Measurements from ENCODE around the gene MIDN.

MIDN gene

DNA sequence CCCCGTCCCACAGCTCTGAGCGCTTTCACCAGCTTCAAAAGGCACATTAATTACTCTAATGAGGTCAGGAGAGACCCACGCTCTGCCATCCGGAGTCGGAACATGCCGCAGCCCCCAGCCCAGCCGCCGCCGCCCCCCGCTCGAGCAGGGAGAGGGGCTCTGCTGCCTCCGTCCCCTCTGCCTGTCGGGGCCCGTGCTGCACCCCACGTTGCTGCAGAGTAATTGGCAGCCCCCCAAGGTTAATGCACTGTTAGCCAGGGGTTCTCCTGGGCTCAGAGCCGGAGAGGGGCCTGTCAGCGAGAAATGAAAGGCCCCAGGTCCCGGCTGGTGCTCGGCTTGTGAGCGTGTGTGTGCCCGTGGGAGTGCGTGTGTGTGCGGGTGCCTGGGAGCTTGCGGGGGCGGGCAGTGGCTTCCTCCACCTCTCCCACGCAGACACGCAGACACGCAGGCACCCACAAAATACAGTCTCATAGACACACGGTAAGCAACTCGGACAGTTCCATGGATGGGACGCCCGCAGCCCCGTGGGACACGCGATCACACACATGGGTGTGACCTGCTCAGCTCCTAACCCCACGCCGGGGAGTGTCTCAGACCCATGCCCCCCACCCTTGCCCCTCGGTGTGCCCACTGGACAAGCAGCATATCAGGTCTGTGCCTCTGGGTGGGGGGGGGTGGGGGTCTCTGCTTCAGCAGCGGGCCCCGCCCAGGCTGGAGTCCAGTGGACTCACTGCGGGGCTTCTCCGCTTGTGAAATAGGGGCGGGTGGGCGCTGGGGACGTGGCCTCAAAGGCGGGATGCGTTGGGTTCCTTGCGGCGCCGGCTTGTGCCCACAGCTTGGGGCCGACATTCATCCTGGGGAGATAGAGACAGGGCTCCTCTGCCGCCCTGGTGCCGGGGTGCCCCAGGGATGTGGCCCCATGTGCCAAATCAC lies 32.5 kb downstream of the MIDN start:
- H3K9ac ChIP-seq (ENCODE audit: low read depth, low read length), result no peak overlapping the region
- H3K4me3 ChIP-seq (ENCODE audit: low read length), result no peak overlapping the region
- H3K4me1 ChIP-seq (ENCODE audit: insufficient read depth, low read length), result no peaks in the 10 kb centered on the region
- no peak overlapping the region for H3K27ac ChIP-seq (ENCODE audit: low read length)
- H3K9me3 ChIP-seq (ENCODE audit: insufficient read depth, low read depth, low read length), result no peaks in the 10 kb centered on the region
- peaks cover 20% of the 10 kb centered on the region for H3K27me3 ChIP-seq (ENCODE audit: insufficient read depth, low read length)
- H3K36me3 ChIP-seq (ENCODE audit: insufficient read depth, low read depth, low read length), result peaks cover 5% of the 10 kb centered on the region

DNA sequence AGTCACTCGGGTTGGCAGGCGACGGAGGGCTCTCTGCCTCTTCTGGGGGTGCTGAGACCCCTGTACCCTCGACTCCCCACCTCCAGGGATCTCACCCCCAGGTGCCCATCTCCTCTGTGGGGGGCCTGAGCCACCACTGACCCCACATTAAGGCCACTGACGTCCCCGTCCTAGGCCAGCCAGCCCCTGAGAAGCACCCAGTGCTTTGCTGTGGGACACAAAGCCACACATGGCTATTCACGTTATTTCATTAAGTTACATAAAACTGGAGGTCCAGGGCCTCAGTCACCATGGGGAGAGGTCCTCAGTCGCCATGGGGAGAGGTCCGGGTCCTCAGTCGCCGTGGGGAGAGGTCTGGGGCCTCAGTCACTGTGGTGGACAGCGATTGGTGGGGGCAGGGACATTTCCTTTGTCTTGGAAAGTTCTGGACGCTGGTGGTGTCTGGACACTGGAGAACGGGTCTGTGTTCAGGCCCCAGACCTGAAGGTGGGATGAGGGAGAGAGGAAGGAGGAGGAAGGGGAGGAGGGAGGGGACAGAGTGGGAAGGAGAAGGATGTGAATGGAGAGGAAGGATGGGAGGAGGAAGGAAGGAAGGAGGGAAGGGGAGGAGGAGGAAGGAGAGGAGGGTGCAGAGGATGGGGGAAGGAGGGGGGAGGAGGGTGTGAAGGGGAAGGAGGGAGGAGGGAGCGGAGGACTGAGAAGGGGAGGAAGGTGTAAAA lies 33.3 kb downstream of the MIDN start:
- Histone ChIP-seq H3K27ac (ENCODE audit: low read length) (no peak overlapping the region), H3K27me3 (ENCODE audit: insufficient read depth, low read length) (peaks cover 24% of the 10 kb centered on the region), H3K4me1 (ENCODE audit: insufficient read depth, low read length) (no peaks in the 10 kb centered on the region), H3K9me3 (ENCODE audit: insufficient read depth, low read depth, low read length) (no peaks in the 10 kb centered on the region), H3K9ac (ENCODE audit: low read depth, low read length) (no peak overlapping the region), H3K36me3 (ENCODE audit: insufficient read depth, low read depth, low read length) (peaks cover 5% of the 10 kb centered on the region), H3K4me3 (ENCODE audit: low read length) (no peak overlapping the region)

DNA sequence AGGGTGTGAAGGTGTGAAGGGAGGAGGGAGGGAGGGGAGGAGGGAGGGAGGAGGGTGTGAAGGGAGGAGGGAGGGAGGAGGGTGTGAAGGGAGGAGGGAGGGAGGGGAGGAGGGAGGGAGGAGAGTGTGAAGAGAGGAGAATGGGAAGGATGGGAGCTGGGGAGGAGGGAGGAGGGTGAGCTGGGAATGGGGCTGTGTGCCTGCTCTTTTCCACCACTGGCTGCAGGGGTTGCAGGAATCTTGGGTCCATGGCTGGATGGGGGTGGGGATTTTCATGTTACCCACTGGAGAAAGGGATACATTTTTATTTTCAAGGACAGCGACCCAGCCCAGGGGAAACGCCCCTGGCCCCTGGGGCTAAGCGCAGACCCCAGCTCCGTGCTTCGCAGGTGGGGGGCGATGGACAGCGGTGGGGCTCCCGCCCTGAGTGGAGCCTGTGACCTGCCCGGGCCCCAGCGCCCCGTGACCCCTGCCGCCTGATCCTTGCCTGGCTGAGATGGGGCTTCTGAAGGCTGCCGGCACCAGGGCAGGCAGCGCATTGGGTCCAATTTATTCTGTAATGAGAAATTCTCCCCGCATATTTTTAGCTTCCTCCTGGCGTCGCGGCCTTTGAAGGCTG lies 34.3 kb downstream of the MIDN start:
- H3K36me3 ChIP-seq (ENCODE audit: insufficient read depth, low read depth, low read length), result peaks cover 5% of the 10 kb centered on the region
- no peak overlapping the region for H3K27ac ChIP-seq (ENCODE audit: low read length)
- no peaks in the 10 kb centered on the region for H3K9me3 ChIP-seq (ENCODE audit: insufficient read depth, low read depth, low read length)
- peaks cover 26% of the 10 kb centered on the region for H3K27me3 ChIP-seq (ENCODE audit: insufficient read depth, low read length)
- no peak overlapping the region for H3K4me3 ChIP-seq (ENCODE audit: low read length)
- no peak overlapping the region for H3K9ac ChIP-seq (ENCODE audit: low read depth, low read length)
- no peaks in the 10 kb centered on the region for H3K4me1 ChIP-seq (ENCODE audit: insufficient read depth, low read length)

DNA sequence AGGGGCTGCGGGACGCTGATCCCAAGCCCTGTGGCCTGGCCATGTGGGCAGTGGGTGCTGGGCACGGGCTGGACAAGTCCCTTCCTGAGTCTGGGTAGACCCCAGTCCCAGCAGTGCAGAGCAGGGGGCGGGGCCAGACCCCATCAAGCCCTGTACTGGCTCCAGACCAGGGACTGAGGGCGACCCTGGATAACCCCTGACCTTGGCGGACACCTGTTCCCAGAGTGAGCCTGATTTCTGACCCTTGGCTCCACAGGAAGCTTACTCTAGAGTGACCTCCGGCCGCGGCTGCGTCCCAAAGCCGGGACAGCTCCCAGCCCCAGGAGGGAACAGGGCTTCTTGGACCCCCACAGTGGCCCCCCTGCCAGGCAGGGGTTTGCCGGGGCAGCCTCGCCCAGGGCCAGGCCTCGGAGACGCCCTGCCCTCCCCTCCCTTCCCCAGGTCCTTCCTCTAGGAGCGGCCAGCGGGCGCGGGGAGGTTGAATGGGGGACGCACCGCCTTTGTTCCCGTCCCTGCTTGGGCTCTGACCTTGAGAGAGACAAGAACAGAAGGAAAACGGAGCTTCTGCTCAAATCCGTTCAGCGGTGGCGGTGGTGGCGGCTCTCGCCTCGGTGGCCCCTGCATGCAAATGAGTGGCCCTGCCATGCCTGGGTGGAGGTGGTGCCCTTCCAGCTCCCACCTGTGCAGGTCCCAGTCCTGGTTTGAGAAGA lies 35.0 kb downstream of the MIDN start:
- no peak overlapping the region for H3K4me3 ChIP-seq (ENCODE audit: low read length)
- H3K4me1 ChIP-seq (ENCODE audit: insufficient read depth, low read length), result no peaks in the 10 kb centered on the region
- no peaks in the 10 kb centered on the region for H3K9me3 ChIP-seq (ENCODE audit: insufficient read depth, low read depth, low read length)
- H3K36me3 ChIP-seq (ENCODE audit: insufficient read depth, low read depth, low read length), result peaks cover 5% of the 10 kb centered on the region
- H3K27ac ChIP-seq (ENCODE audit: low read length), result no peak overlapping the region
- peaks cover 26% of the 10 kb centered on the region for H3K27me3 ChIP-seq (ENCODE audit: insufficient read depth, low read length)
- no peak overlapping the region for H3K9ac ChIP-seq (ENCODE audit: low read depth, low read length)

DNA sequence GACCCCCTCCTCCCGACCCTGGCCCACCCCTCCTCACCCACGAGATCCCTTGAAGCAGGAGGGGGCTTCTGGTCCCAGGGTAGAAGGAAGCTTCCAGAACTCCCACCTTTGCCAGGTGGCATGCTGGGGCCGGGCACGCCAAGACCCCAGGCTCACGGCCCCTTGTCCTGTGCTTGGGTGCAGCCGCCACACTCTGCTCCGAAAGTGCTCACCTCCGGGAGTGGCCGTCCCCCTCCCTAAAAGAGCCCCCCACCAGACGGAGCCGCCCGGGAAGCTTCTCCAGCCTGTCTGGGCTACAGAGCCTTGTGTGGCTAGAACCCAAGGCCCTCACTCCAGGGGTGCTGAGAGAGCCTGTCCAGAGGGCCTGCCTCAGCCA lies 35.5 kb downstream of the MIDN start:
- peaks cover 26% of the 10 kb centered on the region for H3K27me3 ChIP-seq (ENCODE audit: insufficient read depth, low read length)
- H3K4me1 ChIP-seq (ENCODE audit: insufficient read depth, low read length), result no peaks in the 10 kb centered on the region
- no peaks in the 10 kb centered on the region for H3K9me3 ChIP-seq (ENCODE audit: insufficient read depth, low read depth, low read length)
- H3K36me3 ChIP-seq (ENCODE audit: insufficient read depth, low read depth, low read length), result peaks cover 4% of the 10 kb centered on the region
- H3K27ac ChIP-seq (ENCODE audit: low read length), result no peak overlapping the region
- no peak overlapping the region for H3K9ac ChIP-seq (ENCODE audit: low read depth, low read length)
- no peak overlapping the region for H3K4me3 ChIP-seq (ENCODE audit: low read length)

DNA sequence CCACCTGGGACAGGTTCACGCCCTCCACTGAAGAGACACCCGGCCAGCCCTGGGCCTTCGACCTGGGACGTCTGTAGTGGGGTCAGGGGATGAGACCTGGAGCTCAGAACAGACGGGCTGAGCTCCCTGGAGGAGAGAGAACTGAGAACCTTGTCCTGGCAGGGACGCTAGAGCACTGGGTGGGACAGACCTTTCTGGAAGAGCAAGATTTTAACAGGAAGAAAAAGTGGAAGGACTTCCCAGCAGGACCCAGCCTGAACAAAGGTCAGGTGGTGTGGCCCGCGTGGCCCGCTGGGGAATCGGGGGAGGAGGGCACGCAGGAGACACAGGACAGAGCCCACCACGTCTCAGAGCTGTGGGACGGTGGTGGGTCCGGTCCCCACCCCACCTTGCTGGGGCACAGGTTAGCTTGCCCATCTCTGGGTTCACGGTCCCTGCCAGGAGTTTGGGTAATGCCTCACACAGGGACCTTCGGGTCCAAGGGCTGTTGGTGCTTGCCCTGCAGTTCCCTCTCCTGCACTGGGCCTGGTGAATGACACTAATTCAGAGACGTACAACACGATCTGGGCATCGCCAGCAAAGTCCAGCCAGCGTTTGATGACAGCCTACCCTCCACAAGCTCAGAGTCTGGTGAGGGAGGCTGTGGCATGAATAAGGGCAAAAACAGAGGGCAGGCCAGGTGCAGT lies 36.1 kb downstream of the MIDN start:
- no peak overlapping the region for H3K4me3 ChIP-seq (ENCODE audit: low read length)
- H3K9ac ChIP-seq (ENCODE audit: low read depth, low read length), result no peak overlapping the region
- no peak overlapping the region for H3K27ac ChIP-seq (ENCODE audit: low read length)
- no peaks in the 10 kb centered on the region; the same call in 1 of the 2 replicates for H3K36me3 ChIP-seq (ENCODE audit: insufficient read depth, low read depth, low read length)
- H3K9me3 ChIP-seq (ENCODE audit: insufficient read depth, low read depth, low read length), result no peaks in the 10 kb centered on the region
- H3K4me1 ChIP-seq (ENCODE audit: insufficient read depth, low read length), result no peaks in the 10 kb centered on the region
- peaks cover 26% of the 10 kb centered on the region for H3K27me3 ChIP-seq (ENCODE audit: insufficient read depth, low read length)

DNA sequence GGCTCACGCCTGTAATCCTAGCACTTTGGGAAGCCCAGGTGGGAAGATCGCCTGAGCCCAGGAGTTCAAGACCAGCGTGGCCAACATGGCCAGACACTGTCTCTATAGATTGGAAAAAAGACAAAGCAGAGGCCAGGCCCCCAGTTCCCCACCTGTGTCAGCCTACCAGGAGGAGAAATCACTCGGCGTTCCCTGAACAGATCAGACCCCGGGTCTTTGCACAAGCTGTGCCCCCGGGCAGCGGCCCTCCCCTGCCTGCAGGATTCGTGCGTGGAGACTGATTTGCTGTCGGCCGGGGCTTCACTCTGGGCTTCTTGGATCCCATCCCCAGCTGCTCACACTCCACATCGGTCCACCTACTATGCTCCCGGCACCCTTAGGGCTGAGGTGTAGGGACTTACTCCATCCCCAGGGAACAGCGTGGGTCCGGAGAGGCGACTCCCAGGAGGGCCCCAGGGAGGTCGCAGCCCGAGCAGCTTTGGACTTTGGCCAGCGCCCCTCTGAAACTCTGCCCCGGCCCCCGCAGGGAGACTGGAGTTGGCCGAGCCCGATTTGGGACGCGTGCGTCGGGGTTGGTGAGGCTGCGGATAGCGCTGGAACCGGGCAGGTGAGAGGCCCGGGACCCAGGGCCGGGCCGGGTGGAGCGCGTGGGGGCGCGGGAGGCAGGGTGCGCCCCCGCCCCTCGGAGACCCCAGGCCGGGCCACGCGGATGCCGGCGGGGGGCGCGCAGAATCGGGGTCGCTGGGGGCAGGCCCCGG lies 36.8 kb downstream of the MIDN start:
- Histone ChIP-seq H3K27ac (ENCODE audit: low read length) (no peak overlapping the region), H3K36me3 (ENCODE audit: insufficient read depth, low read depth, low read length) (no peaks in the 10 kb centered on the region; the same call in 1 of the 2 replicates), H3K9ac (ENCODE audit: low read depth, low read length) (no peak overlapping the region), H3K4me3 (ENCODE audit: low read length) (peak overlapping the region; percentile 49; the same call in 1 of the 2 replicates), H3K27me3 (ENCODE audit: insufficient read depth, low read length) (peaks cover 26% of the 10 kb centered on the region), H3K4me1 (ENCODE audit: insufficient read depth, low read length) (no peaks in the 10 kb centered on the region), H3K9me3 (ENCODE audit: insufficient read depth, low read depth, low read length) (no peaks in the 10 kb centered on the region)

DNA sequence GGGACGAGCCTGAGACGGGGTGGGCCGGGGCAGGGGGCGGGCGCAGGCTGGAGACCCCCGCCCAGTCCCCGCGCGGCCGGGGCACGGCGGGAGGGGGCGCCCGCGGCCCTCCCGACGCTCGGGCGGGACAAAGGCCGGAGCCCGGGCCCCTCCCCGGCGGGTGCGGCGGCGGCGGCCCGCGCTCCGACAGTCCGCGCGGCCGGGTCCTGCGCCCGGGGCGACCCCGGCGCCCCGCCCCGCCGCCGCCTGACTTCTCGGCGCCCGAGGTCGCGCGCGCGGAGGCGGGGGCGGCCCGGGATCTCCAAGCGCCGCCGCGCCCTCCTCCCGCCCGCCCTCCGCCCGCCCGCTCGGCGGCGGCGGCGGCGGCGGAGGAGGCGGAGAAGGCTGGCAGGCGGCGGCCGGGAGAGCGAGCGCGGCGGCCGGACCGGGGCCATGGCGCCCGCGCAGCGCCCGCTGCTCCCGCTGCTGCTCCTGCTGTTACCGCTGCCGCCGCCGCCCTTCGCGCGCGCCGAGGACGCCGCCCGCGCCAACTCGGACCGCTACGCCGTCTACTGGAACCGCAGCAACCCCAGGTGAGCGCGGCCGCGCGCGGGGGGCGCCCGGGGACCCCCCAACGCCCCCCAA lies 37.5 kb downstream of the MIDN start, which contains the start of gene EFNA2:
EFNA2 (plus strand) TSS at position 137 of the 624 bp plus-strand sequence; CDS start at position 433, 296 bp downstream.
- Histone ChIP-seq H3K27ac (ENCODE audit: low read length) (no peak within 1 kb of the TSS), H3K36me3 (ENCODE audit: insufficient read depth, low read depth, low read length) (no peaks in the 10 kb centered on the region), H3K4me3 (ENCODE audit: low read length) (peak within 1 kb of the TSS; percentile 57), H3K27me3 (ENCODE audit: insufficient read depth, low read length) (peaks cover 26% of the 10 kb centered on the region), H3K9ac (ENCODE audit: low read depth, low read length) (peak within 1 kb of the TSS; percentile 48; the same call in 1 of the 2 replicates), H3K9me3 (ENCODE audit: insufficient read depth, low read depth, low read length) (no peaks in the 10 kb centered on the region), H3K4me1 (ENCODE audit: insufficient read depth, low read length) (no peaks in the 10 kb centered on the region)

DNA sequence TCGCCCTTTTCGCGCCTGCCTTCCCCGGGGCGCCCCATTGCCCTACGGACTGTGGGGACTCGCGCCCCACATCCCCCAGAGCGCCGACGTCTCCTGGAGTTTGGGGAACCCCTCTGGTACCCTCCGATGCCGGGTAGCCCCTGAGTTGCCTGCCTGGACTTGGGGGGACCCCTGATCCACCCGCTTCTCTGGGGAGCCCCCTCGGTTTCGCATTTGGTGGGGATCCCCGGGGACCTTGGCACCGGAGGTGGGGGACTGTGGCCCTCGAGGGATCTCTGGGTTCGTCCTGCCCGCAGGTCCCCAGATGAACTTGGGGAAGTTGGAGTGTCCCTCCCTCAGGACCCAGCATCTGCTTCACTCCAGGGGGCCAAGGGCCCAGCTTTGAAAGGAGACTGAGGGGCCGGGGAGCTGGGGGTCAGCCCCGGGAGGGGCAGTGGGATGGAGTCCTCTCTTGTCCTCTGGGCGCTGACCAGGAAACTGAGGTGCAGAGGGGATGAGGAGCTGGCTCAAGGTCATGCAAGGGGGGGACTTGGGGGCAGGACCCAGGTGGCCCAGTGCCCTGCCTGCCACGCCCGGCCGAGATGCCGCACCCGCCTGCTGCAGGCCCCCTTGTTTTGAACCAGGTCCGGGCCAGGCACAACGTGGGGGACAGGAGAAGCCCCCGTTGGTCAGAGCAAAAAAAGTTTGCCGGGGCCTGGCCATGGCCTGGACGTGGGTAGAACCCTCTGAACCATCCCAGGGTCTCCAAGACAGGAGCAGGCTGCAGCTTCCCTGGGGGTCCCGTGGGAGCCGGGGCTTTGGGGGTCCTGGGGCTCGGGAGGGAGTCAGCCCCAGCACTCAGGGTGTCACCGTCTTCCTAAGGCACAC lies 38.3 kb downstream of the MIDN start:
- Histone ChIP-seq H3K36me3 (ENCODE audit: insufficient read depth, low read depth, low read length) (no peaks in the 10 kb centered on the region), H3K27me3 (ENCODE audit: insufficient read depth, low read length) (peaks cover 26% of the 10 kb centered on the region), H3K4me1 (ENCODE audit: insufficient read depth, low read length) (no peaks in the 10 kb centered on the region), H3K4me3 (ENCODE audit: low read length) (peak overlapping the region; percentile 57), H3K9ac (ENCODE audit: low read depth, low read length) (peak overlapping the region; percentile 48; the same call in 1 of the 2 replicates), H3K9me3 (ENCODE audit: insufficient read depth, low read depth, low read length) (no peaks in the 10 kb centered on the region), H3K27ac (ENCODE audit: low read length) (no peak overlapping the region)

Data from iPS-20b (cell line).